A549 (cell line): ENCODE data around the gene TBC1D3C.
"Not testable (repeated sequence)": the region's sequence is repeated elsewhere in the genome, so short reads cannot be mapped to it uniquely, and the experiment has no call there.

Source experiments
- ATOH8 ChIP-seq: fragments of 250-450 bp; sonication (Bioruptor Pico); IDR thresholded peaks from 2 replicates; pipeline ENCODE4 v1.5.0; 2020; ENCODE audit warnings: low read depth, mild to moderate bottlenecking, moderate library complexity
- BHLHE40 ChIP-seq: IDR thresholded peaks from 2 replicates; pipeline ENCODE4 v1.6.1; 2012; ENCODE audit warnings: low read depth, low read length, inconsistent platforms
- CTCF ChIP-seq: fragments of >200 bp; sonication (Bioruptor Twin); formaldehyde crosslinking; IDR thresholded peaks from 3 replicates; pipeline ENCODE4 v1.5.1; 2016
- MYC ChIP-seq: IDR thresholded peaks from 2 replicates; pipeline ENCODE4 v1.6.1; 2012; ENCODE audit warnings: mild to moderate bottlenecking, inconsistent platforms, low read length, improper control_type of control experiment, borderline replicate concordance
- RFX5 ChIP-seq: fragments of 450-650 bp; IDR thresholded peaks from 2 replicates; pipeline ENCODE4 v1.7.1; 2014; ENCODE audit warnings: antibody characterized with exemption, mild to moderate bottlenecking, moderate library complexity

- not testable (repeated sequence) for TF ChIP-seq RFX5; CTCF; MYC; ATOH8 (CRISPR knock-in tag); BHLHE40
These were observed 18.9 kb upstream of the TBC1D3C start for GRCh38 chr17:38087344-38087743.
